HG03064 (cell line): Measurements from ENCODE around the gene C1orf21.

Experiments used
- ATAC-seq: cut with Tn5 transposase; IDR thresholded peaks from one replicate; pipeline ENCODE4 v1.9.1; 2021; ENCODE audit warnings: low read depth; ENCODE audit not compliant: unreplicated experiment

C1orf21 gene

GRCh38 chr1:184408580-184408979 is 21.8 kb downstream of the C1orf21 start:
- ATAC-seq, result no peak

GRCh38 chr1:184409011-184409410 is 22.2 kb downstream of the C1orf21 start:
- no peak for ATAC-seq

- no peak for ATAC-seq
Observed at GRCh38 chr1:184412472-184412871, 25.6 kb downstream of the C1orf21 start.

GRCh38 chr1:184416481-184416880 is 29.7 kb downstream of the C1orf21 start:
- ATAC-seq, result no peak

GRCh38 chr1:184416946-184417345 is 30.1 kb downstream of the C1orf21 start:
- ATAC-seq, result no peak

- no peak for ATAC-seq
Observed at GRCh38 chr1:184417916-184418315, 31.1 kb downstream of the C1orf21 start.

- no peak for ATAC-seq
Observed at GRCh38 chr1:184418652-184419349, 32.0 kb downstream of the C1orf21 start.

- no peak for ATAC-seq
Observed at GRCh38 chr1:184419350-184420161, 32.7 kb downstream of the C1orf21 start.

GRCh38 chr1:184422490-184423233 is 35.8 kb downstream of the C1orf21 start:
- no peak for ATAC-seq

GRCh38 chr1:184423649-184424048 is 36.8 kb downstream of the C1orf21 start:
- ATAC-seq, result no peak

- no peak for ATAC-seq
Observed at GRCh38 chr1:184424157-184424556, 37.3 kb downstream of the C1orf21 start.

- no peak for ATAC-seq
Observed at GRCh38 chr1:184424945-184425344, 38.1 kb downstream of the C1orf21 start.

- no peak for ATAC-seq
Observed at GRCh38 chr1:184425449-184426277, 38.8 kb downstream of the C1orf21 start.

- ATAC-seq, result no peak
Observed at GRCh38 chr1:184426278-184426674, 39.4 kb downstream of the C1orf21 start.

- no peak for ATAC-seq
Observed at GRCh38 chr1:184427722-184428121, 40.9 kb downstream of the C1orf21 start.

GRCh38 chr1:184428604-184429003 is 41.8 kb downstream of the C1orf21 start:
- no peak for ATAC-seq

GRCh38 chr1:184429335-184429734 is 42.5 kb downstream of the C1orf21 start:
- ATAC-seq, result no peak

GRCh38 chr1:184433956-184434502 is 47.2 kb downstream of the C1orf21 start:
- ATAC-seq, result no peak

- ATAC-seq, result no peak
Observed at GRCh38 chr1:184437291-184437690, 50.5 kb downstream of the C1orf21 start.

GRCh38 chr1:184438363-184438762 is 51.5 kb downstream of the C1orf21 start:
- ATAC-seq, result no peak
